Tibial nerve (tissue), 4 donors: ENCODE results near the gene IL15. TPM values are rescaled to one million over a fixed set of nuclear protein-coding genes. Genes with fewer than 3 reads are reported as not detected.

Source experiments
- DNase-seq, 2 donors: peaks; one replicate each; pipeline ENCODE4 v3.0.0-alpha.2; 2019; ENCODE audit warnings: low spot score in 2 of 2
- H3K27ac ChIP-seq, 4 donors: fragments of 200-600 bp; sonication (generic) in 3 of 4; one replicate each; pipeline ENCODE4 v1.5.1; 2017 to 2019; ENCODE audit warnings: mild to moderate bottlenecking in 1 of 4
- H3K27me3 ChIP-seq, 2 donors: fragments of 200-600 bp; sonication (generic) in 1 of 2; one replicate each; pipeline versions ENCODE4 v1.5.1 to v1.6.0; 2017 to 2019
- H3K36me3 ChIP-seq, 3 donors: fragments of 200-600 bp; sonication (generic); one replicate each; pipeline ENCODE4 v1.5.1; 2018 to 2019
- H3K4me1 ChIP-seq, 4 donors: fragments of 200-600 bp; sonication (generic) in 3 of 4; one replicate each; pipeline ENCODE4 v1.5.1; 2017 to 2019
- H3K4me3 ChIP-seq, 4 donors: fragments of 200-600 bp; sonication (generic) in 3 of 4; one replicate each; pipeline ENCODE4 v1.5.1; 2017 to 2019; ENCODE audit warnings: mild to moderate bottlenecking in 1 of 4, moderate library complexity in 1 of 4
- H3K9me3 ChIP-seq, 4 donors: fragments of 200-600 bp; sonication (generic) in 3 of 4; one replicate each; pipeline ENCODE4 v1.5.1; 2017 to 2019
- EP300 ChIP-seq, 2 donors: sonication (generic); formaldehyde crosslinking; IDR thresholded peaks; one replicate each; pipeline ENCODE4 v1.6.1; 2017; ENCODE audit warnings: antibody characterized with exemption in 2 of 2, mild to moderate bottlenecking in 1 of 2
- POLR2A ChIP-seq, 2 donors: fragments of 450-650 bp; IDR thresholded peaks; one replicate each; pipeline ENCODE4 v1.6.1; 2017; ENCODE audit warnings: antibody characterized with exemption in 2 of 2, mild to moderate bottlenecking in 2 of 2, moderate library complexity in 2 of 2
- WGBS, 2 donors: methylation state at CpG; one replicate each; pipeline ENCODE4 v1.1.5; 2018; 5-methylcytosine and 5-hydroxymethylcytosine counted together
- total RNA-seq, 4 donors: library from RNA; depleted of rRNA; stranded (reverse); fragments of >200 nt; gene quantifications; one replicate each; pipeline ENCODE4 v1.1.0, GENCODE V29; 2016
- TF ChIP-seq, protein P1 (sequence below), 5 experiments: fragments of 200-600 bp in 3 of 5; fragments of 450-650 bp in 2 of 5; sonication (generic) in 3 of 5; IDR thresholded peaks; one replicate each; pipeline ENCODE4 v1.5.1; 2016 to 2019; ENCODE audit warnings: antibody characterized with exemption in 5 of 5, mild to moderate bottlenecking in 3 of 5, moderate library complexity in 2 of 5

The IL15 gene
- total RNA-seq, 4 donors from 2014 or later, result 2.4 to 8.1 (median 6.4) TPM

DNA sequence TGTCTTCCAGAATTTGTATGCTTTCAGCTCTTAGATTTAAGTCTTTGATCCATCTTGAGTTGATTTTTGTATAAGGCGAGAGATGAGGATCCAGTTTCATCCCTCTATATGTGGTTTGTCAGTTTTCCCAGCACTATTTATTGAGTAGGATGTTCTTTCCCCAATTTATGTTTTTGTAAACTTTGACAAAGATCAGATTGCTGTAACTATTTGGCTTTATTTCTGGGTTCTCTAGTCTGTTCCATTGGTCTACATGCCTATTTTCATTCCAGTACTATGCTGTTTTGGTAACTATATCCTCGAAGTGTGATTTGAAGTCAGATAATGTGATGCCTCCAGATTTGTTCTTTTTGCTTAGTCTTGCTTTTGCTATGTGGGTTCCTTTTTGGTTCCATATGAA lies 60.7 kb downstream of the IL15 start:
- no peaks in the 10 kb centered on the region for H3K4me1 ChIP-seq
- 85 to 92% methylated on average over 2 of the region's 2 CpGs for WGBS, 2 donors

DNA sequence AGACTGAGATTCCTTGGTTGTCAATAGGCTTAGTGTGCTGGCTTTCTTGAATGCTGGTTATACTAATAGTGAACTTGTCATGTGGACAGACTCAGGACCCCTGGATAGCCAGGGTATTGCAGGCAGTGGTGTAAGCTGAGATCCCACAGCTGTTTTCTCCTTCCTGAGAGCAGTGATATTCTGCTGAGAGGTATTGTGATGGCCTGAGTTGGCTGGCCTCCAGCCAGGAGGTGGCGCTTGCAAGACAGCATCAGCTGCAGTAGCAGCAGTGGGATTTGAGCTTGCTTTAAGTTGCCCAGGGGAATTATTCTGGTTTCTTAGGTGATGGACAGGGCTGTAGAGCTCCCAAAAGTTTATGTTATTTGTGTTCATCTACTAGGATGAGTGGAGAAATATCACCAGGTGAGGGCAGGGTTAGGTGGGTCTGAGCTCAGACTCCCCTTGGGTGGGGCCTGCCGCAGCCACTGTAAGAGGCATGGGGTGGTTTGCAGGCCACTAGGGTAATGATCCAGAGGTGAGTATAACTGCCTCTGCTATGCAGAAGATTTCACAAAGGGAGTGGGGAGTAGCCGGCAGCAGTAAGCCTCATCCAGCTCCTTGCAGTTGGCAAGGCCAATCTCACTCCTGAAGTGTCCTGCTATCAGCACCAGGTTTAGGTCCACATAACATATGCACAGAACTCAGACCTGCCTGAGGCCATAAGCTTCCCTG lies 66.2 kb downstream of the IL15 start:
- H3K4me3 ChIP-seq, result no peak overlapping the region
- no peak overlapping the region for H3K27ac ChIP-seq
- no peak for DNase-seq
- TF ChIP-seq, protein P1, sequence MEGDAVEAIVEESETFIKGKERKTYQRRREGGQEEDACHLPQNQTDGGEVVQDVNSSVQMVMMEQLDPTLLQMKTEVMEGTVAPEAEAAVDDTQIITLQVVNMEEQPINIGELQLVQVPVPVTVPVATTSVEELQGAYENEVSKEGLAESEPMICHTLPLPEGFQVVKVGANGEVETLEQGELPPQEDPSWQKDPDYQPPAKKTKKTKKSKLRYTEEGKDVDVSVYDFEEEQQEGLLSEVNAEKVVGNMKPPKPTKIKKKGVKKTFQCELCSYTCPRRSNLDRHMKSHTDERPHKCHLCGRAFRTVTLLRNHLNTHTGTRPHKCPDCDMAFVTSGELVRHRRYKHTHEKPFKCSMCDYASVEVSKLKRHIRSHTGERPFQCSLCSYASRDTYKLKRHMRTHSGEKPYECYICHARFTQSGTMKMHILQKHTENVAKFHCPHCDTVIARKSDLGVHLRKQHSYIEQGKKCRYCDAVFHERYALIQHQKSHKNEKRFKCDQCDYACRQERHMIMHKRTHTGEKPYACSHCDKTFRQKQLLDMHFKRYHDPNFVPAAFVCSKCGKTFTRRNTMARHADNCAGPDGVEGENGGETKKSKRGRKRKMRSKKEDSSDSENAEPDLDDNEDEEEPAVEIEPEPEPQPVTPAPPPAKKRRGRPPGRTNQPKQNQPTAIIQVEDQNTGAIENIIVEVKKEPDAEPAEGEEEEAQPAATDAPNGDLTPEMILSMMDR (IDR thresholded peaks at IDR 0.05), result no peak
- TF ChIP-seq EP300 (IDR thresholded peaks at IDR 0.05) (no peak), POLR2A (IDR thresholded peaks at IDR 0.05) (no peak)
- WGBS, 2 donors, result 87 to 100% methylated on average over 3 of the region's 3 CpGs
- H3K27me3 ChIP-seq, result no peaks in the 10 kb centered on the region
- no peaks in the 10 kb centered on the region for H3K36me3 ChIP-seq
- H3K9me3 ChIP-seq, result peaks cover 0 to 24% (median 4%) of the 10 kb centered on the region in 4 donors
- H3K4me1 ChIP-seq, result no peaks in the 10 kb centered on the region

More for the DNA sequence above, 60.7 kb downstream of the IL15 start:
- H3K27ac ChIP-seq, result no peak overlapping the region
- no peak for DNase-seq
- no peaks in the 10 kb centered on the region for H3K36me3 ChIP-seq
- peaks cover 0 to 5% (median 0%) of the 10 kb centered on the region in 4 donors for H3K9me3 ChIP-seq
- TF ChIP-seq, protein P1 (IDR thresholded peaks at IDR 0.05), result no peak
- TF ChIP-seq EP300 (IDR thresholded peaks at IDR 0.05) (no peak), POLR2A (IDR thresholded peaks at IDR 0.05) (no peak)
- H3K27me3 ChIP-seq, result no peaks in the 10 kb centered on the region
- H3K4me3 ChIP-seq, result no peak overlapping the region

DNA sequence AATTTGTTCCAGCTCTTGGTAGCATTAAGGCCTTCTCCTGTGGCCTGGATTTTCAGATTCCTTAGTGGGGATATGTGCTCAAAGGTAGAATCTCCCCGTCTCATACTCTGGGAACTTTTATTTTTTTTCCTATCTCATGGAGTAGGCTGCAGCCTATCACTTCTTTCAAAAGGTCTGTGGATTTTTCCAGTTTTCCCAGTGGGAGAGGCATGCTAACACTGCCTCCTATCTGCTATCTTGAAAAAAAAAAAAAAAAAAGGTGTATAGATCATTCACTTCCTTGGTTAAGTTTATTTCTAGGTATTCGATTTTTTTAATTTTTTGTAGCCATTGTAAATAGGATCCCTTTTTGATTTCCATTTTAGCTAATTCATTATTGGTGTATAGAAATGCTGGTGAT lies 67.1 kb downstream of the IL15 start:
- TF ChIP-seq POLR2A (IDR thresholded peaks at IDR 0.05) (no peak), EP300 (IDR thresholded peaks at IDR 0.05) (no peak)
- TF ChIP-seq, protein P1 (IDR thresholded peaks at IDR 0.05), result no peak

DNA sequence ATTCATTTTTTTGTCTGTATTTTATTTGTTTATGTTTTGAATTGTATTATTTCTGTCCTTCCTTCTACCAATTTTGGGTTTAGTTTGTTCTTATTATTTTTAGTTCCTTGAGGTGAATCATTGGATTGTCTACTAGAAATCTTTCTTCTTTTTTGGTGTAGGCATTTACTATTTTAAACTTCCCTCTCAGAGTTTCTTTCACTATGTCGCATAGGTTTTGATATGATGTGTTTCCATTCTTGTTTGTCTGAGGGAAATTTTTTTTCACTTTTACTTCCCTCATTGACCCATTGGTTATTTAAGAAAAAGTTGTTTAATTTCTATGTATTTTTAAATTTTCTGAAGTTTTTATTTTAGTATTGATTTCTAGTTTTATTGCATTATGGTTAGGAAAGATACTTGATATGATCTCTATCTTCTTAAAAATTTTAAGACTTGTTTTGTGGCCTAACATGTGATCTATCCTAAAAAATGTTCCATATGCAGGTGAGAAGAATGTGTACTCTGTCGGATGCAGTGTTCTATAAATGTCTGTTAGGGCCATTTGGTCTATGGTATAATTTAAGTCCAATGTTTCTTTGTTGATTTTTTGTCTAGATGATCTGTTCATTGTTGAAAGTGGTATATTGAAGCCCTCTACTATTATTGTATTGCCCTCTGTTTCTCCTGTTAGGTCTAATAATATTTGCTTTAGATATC lies 68.8 kb downstream of the IL15 start:
- Histone ChIP-seq H3K27me3 (no peaks in the 10 kb centered on the region), H3K4me1 (no peaks in the 10 kb centered on the region), H3K4me3 (no peak overlapping the region), H3K36me3 (no peaks in the 10 kb centered on the region), H3K27ac (no peak overlapping the region), H3K9me3 (peaks cover 0 to 30% (median 4%) of the 10 kb centered on the region in 4 donors)
- TF ChIP-seq, protein P1 (IDR thresholded peaks at IDR 0.05), result no peak
- TF ChIP-seq POLR2A (IDR thresholded peaks at IDR 0.05) (no peak), EP300 (IDR thresholded peaks at IDR 0.05) (no peak)
- DNase-seq, result no peak
- WGBS, 2 donors, result 91 to 92% methylated on average over 2 of the region's 2 CpGs

More for the DNA sequence above, 67.1 kb downstream of the IL15 start:
- H3K4me3 ChIP-seq, result no peak overlapping the region
- no peak overlapping the region for H3K27ac ChIP-seq
- H3K27me3 ChIP-seq, result no peaks in the 10 kb centered on the region
- peaks cover 0 to 30% (median 4%) of the 10 kb centered on the region in 4 donors for H3K9me3 ChIP-seq
- H3K36me3 ChIP-seq, result no peaks in the 10 kb centered on the region
- no peak for DNase-seq
- 95 to 96% methylated on average over 2 of the region's 2 CpGs for WGBS, 2 donors
- H3K4me1 ChIP-seq, result no peaks in the 10 kb centered on the region
